WTC11 (cell line): ENCODE measurements around the gene CALHM5. TPM values are rescaled to one million over a fixed set of nuclear protein-coding genes. Genes with fewer than 3 reads are reported as not detected.

Experiments used
- ATAC-seq: fragments of 200-7000 bp; cut with Tn5 transposase; 2 replicates; pipeline ENCODE4 v1.10.0; 2021; ENCODE audit warnings: mild to moderate bottlenecking, moderate library complexity
- Bru-seq: library from RNA; stranded (reverse); fragments of 400-500 nt; gene quantifications from one replicate; lab custom pipeline; 2021; lab: Mats Ljungman, UMichigan
- CTCF ChIA-PET: fragments of 300-600 bp; sonication (Branson Sonifier 250); formaldehyde crosslinking; loops from one replicate; lab custom pipeline; 2021; ENCODE audit warnings: antibody characterized with exemption; lab: Charles Lee
- POLR2A ChIA-PET: fragments of 350-600 bp; sonication (Branson Sonifier 250); formaldehyde crosslinking; loops from one replicate; lab custom pipeline; 2021; ENCODE audit warnings: antibody characterized with exemption; lab: Charles Lee
- DNase-seq: peaks from one replicate; pipeline ENCODE4 v3.0.0; 2021; ENCODE audit warnings: low spot score
- H3K27ac Mint-ChIP-seq: 2 replicates; pipeline ENCODE4 v1.8.0; 2021; ENCODE audit warnings: mixed read lengths
- H3K27me3 Mint-ChIP-seq: 2 replicates; pipeline ENCODE4 v1.8.0; 2021; ENCODE audit warnings: low read depth, mild to moderate bottlenecking, moderate library complexity, mixed read lengths
- H3K36me3 Mint-ChIP-seq: 2 replicates; pipeline ENCODE4 v1.8.0; 2021; ENCODE audit warnings: mixed read lengths
- H3K4me1 Mint-ChIP-seq: 2 replicates; pipeline ENCODE4 v1.8.0; 2022; ENCODE audit warnings: mixed read lengths
- H3K4me3 Mint-ChIP-seq: 2 replicates; pipeline ENCODE4 v1.8.0; 2021; ENCODE audit warnings: mild to moderate bottlenecking, moderate library complexity, mixed read lengths
- H3K9me3 Mint-ChIP-seq: 2 replicates; pipeline ENCODE4 v1.8.0; 2021; ENCODE audit warnings: mixed read lengths
- CDX4 ChIP-seq: fragments of 250-450 bp; sonication (Bioruptor Pico); IDR thresholded peaks from 2 replicates; pipeline ENCODE4 v1.9.0; 2021; ENCODE audit warnings: moderate library complexity, mild to moderate bottlenecking, inconsistent platforms, borderline replicate concordance
- CREM ChIP-seq: sonication (generic); formaldehyde crosslinking; IDR thresholded peaks from 2 replicates; pipeline ENCODE4 v1.8.1; 2022; ENCODE audit warnings: mild to moderate bottlenecking, missing genetic modification reagents, moderate library complexity
- CTCF ChIP-seq: fragments of 200-600 bp; IDR thresholded peaks from 2 replicates; pipeline ENCODE4 v1.8.0; 2022; ENCODE audit warnings: antibody characterized with exemption
- E2F5 ChIP-seq: sonication (generic); formaldehyde crosslinking; IDR thresholded peaks from 2 replicates; pipeline ENCODE4 v1.8.1; 2022; ENCODE audit warnings: mild to moderate bottlenecking, moderate library complexity, missing genetic modification reagents
- GTF2I ChIP-seq: fragments of 250-450 bp; sonication (Bioruptor Pico); conservative IDR thresholded peaks from 2 replicates; pipeline ENCODE4 v1.4.0; 2021; ENCODE audit warnings: mild to moderate bottlenecking
- IRF1 ChIP-seq: sonication (generic); formaldehyde crosslinking; IDR thresholded peaks from 2 replicates; pipeline ENCODE4 v1.8.0; 2023; ENCODE audit warnings: missing genetic modification reagents
- MLX ChIP-seq: sonication (generic); formaldehyde crosslinking; IDR thresholded peaks from 2 replicates; pipeline ENCODE4 v1.8.1; 2023; ENCODE audit warnings: mild to moderate bottlenecking, missing genetic modification reagents, moderate library complexity
- MXD4 ChIP-seq: fragments of 250-450 bp; sonication (Bioruptor Pico); IDR thresholded peaks from 2 replicates; pipeline ENCODE4 v1.8.0; 2021; ENCODE audit warnings: mild to moderate bottlenecking, moderate library complexity, borderline replicate concordance
- NFE2L1 ChIP-seq: sonication (generic); formaldehyde crosslinking; IDR thresholded peaks from 2 replicates; pipeline ENCODE4 v1.8.1; 2023; ENCODE audit warnings: missing genetic modification reagents
- SMAD3 ChIP-seq: sonication (generic); formaldehyde crosslinking; IDR thresholded peaks from 2 replicates; pipeline ENCODE4 v1.8.0; 2022; ENCODE audit warnings: missing genetic modification reagents, mild to moderate bottlenecking, borderline replicate concordance
- SMAD4 ChIP-seq: sonication (generic); formaldehyde crosslinking; IDR thresholded peaks from 2 replicates; pipeline ENCODE4 v1.8.0; 2022; ENCODE audit warnings: mild to moderate bottlenecking, missing genetic modification reagents
- STAT6 ChIP-seq: sonication (generic); formaldehyde crosslinking; conservative IDR thresholded peaks from 2 replicates; pipeline ENCODE4 v1.8.1; 2023; ENCODE audit warnings: mild to moderate bottlenecking, low read depth, missing genetic modification reagents, moderate library complexity
- TCF7 ChIP-seq: sonication (generic); formaldehyde crosslinking; IDR thresholded peaks from 2 replicates; pipeline ENCODE4 v1.8.0; 2022; ENCODE audit warnings: mild to moderate bottlenecking, low read depth, missing genetic modification reagents, moderate library complexity
- TP53 ChIP-seq: sonication (generic); formaldehyde crosslinking; IDR thresholded peaks from 2 replicates; pipeline ENCODE4 v1.8.1; 2023; ENCODE audit warnings: mild to moderate bottlenecking, missing genetic modification reagents
- ZSCAN18 ChIP-seq: fragments of 250-450 bp; sonication (Bioruptor Pico); IDR thresholded peaks from 2 replicates; pipeline ENCODE4 v2.1.2; 2022; ENCODE audit warnings: mild to moderate bottlenecking, moderate library complexity
- long read RNA-seq, 3 experiments: library from RNA in 1 of 3; library from capped mRNA in 1 of 3; library from polyadenylated mRNA in 1 of 3; unstranded in 2 of 3; stranded (forward) in 1 of 3; transcript quantifications; one replicate each; pipeline ENCODE4 v2.0.0, GENCODE V29; 2021
- total RNA-seq: library from RNA; stranded (reverse); gene quantifications from 3 replicates; pipeline ENCODE4 v1.2.3, GENCODE V29; 2021

CALHM5 gene
- total RNA-seq (0.07 to 0.11 TPM (median 0.09 TPM) in 3 replicates), Bru-seq, nascent RNA (percentile 20 among the genes with signal in this experiment)
- long read RNA-seq, experiment 1: 0 reads
- long read RNA-seq, experiment 2, partial matches to known transcripts: 0 of 2 reads
- long read RNA-seq, experiment 2, other reads (novel, unspliced or antisense): 2 of 2 reads
- long read RNA-seq, experiment 3, full-length matches to known transcripts: 1 of 1 reads
- long read RNA-seq, experiment 3, partial matches to known transcripts: 0 of 1 reads
- long read RNA-seq, experiment 3, other reads (novel, unspliced or antisense): 0 of 1 reads

- H3K4me3 Mint-ChIP-seq: no peak within 1 kb of the TSS
- no peaks in the 10 kb centered on the region for H3K27me3 Mint-ChIP-seq
- peak within 1 kb of the TSS; percentile 81 for H3K27ac Mint-ChIP-seq
- TF ChIP-seq CTCF (peak; percentile 26; the same call in 1 of the 2 replicates), ZSCAN18 (CRISPR knock-in tag) (no peak), GTF2I (CRISPR knock-in tag) (no peak), SMAD4 (CRISPR knock-in tag) (no peak), E2F5 (CRISPR knock-in tag) (no peak), SMAD3 (no peak)
- ATAC-seq: peak; percentile 90
- H3K9me3 Mint-ChIP-seq: peaks cover 15% of the 10 kb centered on the region
- no peaks in the 10 kb centered on the region for H3K36me3 Mint-ChIP-seq
- CTCF ChIA-PET: interaction anchor here (0.5 to 2.8 kb wide), 27 partner anchors 9 to 293 kb away, joined by 3 to 29 read pairs (median 3); partner anchors contain the start of genes CALHM4 and RWDD1
- no peak for DNase-seq
- peaks cover 18% of the 10 kb centered on the region for H3K4me1 Mint-ChIP-seq
- POLR2A ChIA-PET: interaction anchor here (1.2 to 1.3 kb wide), 2 partner anchors 141 to 232 kb away, joined by 3 to 4 read pairs; partner anchors contain the start of genes DSE and TSPYL1
Observed at GRCh38 chr6:116511424-116512110, at the start of gene CALHM5. Gene CALHM5 (plus strand): TSS chr6:116511639. CDS start chr6:116511697, 58 bp downstream.

GRCh38 chr6:116461932-116462885, 49.2 kb upstream of the CALHM5 start:
- H3K4me1 Mint-ChIP-seq: peaks cover 30% of the 10 kb centered on the region
- peaks cover 55% of the 10 kb centered on the region for H3K27me3 Mint-ChIP-seq
- ATAC-seq (peak; percentile 92), DNase-seq (peak; percentile 86)
- no peaks in the 10 kb centered on the region for H3K9me3 Mint-ChIP-seq
- POLR2A ChIA-PET: no interaction called here
- H3K4me3 Mint-ChIP-seq: peak overlapping the region; percentile 60
- no peak overlapping the region for H3K27ac Mint-ChIP-seq
- no peaks in the 10 kb centered on the region for H3K36me3 Mint-ChIP-seq
- CTCF ChIA-PET: interaction anchor here (0.7 to 1.7 kb wide), 6 partner anchors 11 to 194 kb away, joined by 3 to 4 read pairs (median 4); no protein-coding TSS in a partner anchor
- TF ChIP-seq CTCF (no peak), CREM (peak; percentile 92), GTF2I (CRISPR knock-in tag) (no peak), E2F5 (CRISPR knock-in tag) (peak; percentile 98), CDX4 (CRISPR knock-in tag) (no peak), NFE2L1 (CRISPR knock-in tag) (peak; percentile 89), IRF1 (peak; percentile 94), TP53 (CRISPR knock-in tag) (peak; percentile 96), STAT6 (CRISPR knock-in tag) (peak; percentile 78; the same call in 1 of the 2 replicates), MXD4 (no peak), TCF7 (CRISPR knock-in tag) (peak; percentile 93; the same call in 1 of the 2 replicates), MLX (CRISPR knock-in tag) (peak; percentile 88; the same call in 1 of the 2 replicates)
